T-helper 22 cell (primary cell): ENCODE data around the gene DGUOK.

Source experiments
- DNase-seq: peaks from one replicate; pipeline ENCODE4 v3.0.0-alpha.2; 2020; ENCODE audit warnings: low read depth

Gene DGUOK

GRCh38 chr2:73979686-73980085 is 53.0 kb downstream of the DGUOK start:
- no peak for DNase-seq

GRCh38 chr2:73980566-73980965 is 53.9 kb downstream of the DGUOK start:
- DNase-seq, result no peak

GRCh38 chr2:73981081-73982001 is 54.7 kb downstream of the DGUOK start:
- peak; percentile 6 for DNase-seq

GRCh38 chr2:73982140-73982617 is 55.5 kb downstream of the DGUOK start:
- no peak for DNase-seq

GRCh38 chr2:73983322-73984202 is 56.9 kb downstream of the DGUOK start:
- no peak for DNase-seq

- no peak for DNase-seq
Observed at GRCh38 chr2:73984203-73984921, 57.7 kb downstream of the DGUOK start, which contains the start of gene TET3. TSS of gene TET3 (plus strand) at chr2:73984910. CDS start at chr2:73986404, 1,494 bp downstream.

GRCh38 chr2:73984922-73985307 is 58.2 kb downstream of the DGUOK start:
- DNase-seq, result peak; percentile 71

GRCh38 chr2:73985308-73986084 is 58.8 kb downstream of the DGUOK start:
- DNase-seq, result peak; percentile 53

GRCh38 chr2:73986085-73986681 is 59.5 kb downstream of the DGUOK start:
- DNase-seq, result no peak

GRCh38 chr2:73987109-73987947 is 60.6 kb downstream of the DGUOK start:
- DNase-seq, result peak; percentile 11

GRCh38 chr2:73987948-73988700 is 61.4 kb downstream of the DGUOK start:
- no peak for DNase-seq

- no peak for DNase-seq
Observed at GRCh38 chr2:73989972-73990371, 63.3 kb downstream of the DGUOK start.

- no peak for DNase-seq
Observed at GRCh38 chr2:73990531-73990930, 63.9 kb downstream of the DGUOK start.

- DNase-seq, result no peak
Observed at GRCh38 chr2:73992036-73992435, 65.4 kb downstream of the DGUOK start.

GRCh38 chr2:73993376-73993775 is 66.7 kb downstream of the DGUOK start:
- no peak for DNase-seq

- DNase-seq, result no peak
Observed at GRCh38 chr2:73993778-73994177, 67.1 kb downstream of the DGUOK start.

GRCh38 chr2:73994178-73994831 is 67.6 kb downstream of the DGUOK start:
- no peak for DNase-seq

GRCh38 chr2:73995810-73996209 is 69.1 kb downstream of the DGUOK start:
- DNase-seq, result no peak

GRCh38 chr2:73997813-73998212 is 71.1 kb downstream of the DGUOK start:
- no peak for DNase-seq
